Esophagus squamous epithelium (tissue), 5 donors: ENCODE measurements around the gene CSGALNACT2. TPM values are rescaled to one million over a fixed set of nuclear protein-coding genes. Genes with fewer than 3 reads are reported as not detected.

Source experiments
- DNase-seq: peaks from one replicate; lab custom pipeline; 2025; lab: John Stamatoyannopoulos, UW
- H3K27ac ChIP-seq, 4 donors: fragments of 200-600 bp; sonication (generic); one replicate each; pipeline ENCODE4 v1.5.1; 2016 to 2019; ENCODE audit warnings: mild to moderate bottlenecking in 1 of 4
- H3K27me3 ChIP-seq, 4 donors: fragments of 200-600 bp; sonication (generic); 1 replicate in 3 of 4; 2 replicates in 1 of 4; pipeline versions ENCODE4 v1.5.1 to v1.6.0; 2017 to 2021; ENCODE audit warnings: antibody characterized with exemption in 1 of 4
- H3K36me3 ChIP-seq, 3 donors: fragments of 200-600 bp; sonication (generic); one replicate each; pipeline ENCODE4 v1.5.1; 2016 to 2019
- H3K4me1 ChIP-seq, 3 donors: fragments of 200-600 bp; sonication (generic); one replicate each; pipeline ENCODE4 v1.5.1; 2017 to 2019
- H3K4me3 ChIP-seq, 4 donors: fragments of 200-600 bp; sonication (generic); 1 replicate in 3 of 4; 2 replicates in 1 of 4; pipeline ENCODE4 v1.5.1; 2016 to 2019; ENCODE audit warnings: mild to moderate bottlenecking in 2 of 4, moderate library complexity in 1 of 4
- H3K9me3 ChIP-seq, 3 donors: fragments of 200-600 bp; sonication (generic); one replicate each; pipeline ENCODE4 v1.5.1; 2016 to 2019
- CTCF ChIP-seq, 6 experiments: fragments of 450-650 bp in 4 of 6; fragments of 200-600 bp in 2 of 6; sonication (generic) in 2 of 6; IDR thresholded peaks; one replicate each; pipeline ENCODE4 v1.5.1; 2016 to 2019; ENCODE audit warnings: antibody characterized with exemption in 6 of 6, mild to moderate bottlenecking in 4 of 6, moderate library complexity in 4 of 6
- POLR2A ChIP-seq, 4 donors: fragments of 450-650 bp; IDR thresholded peaks; one replicate each; pipeline ENCODE4 v1.6.1; 2017; ENCODE audit warnings: antibody characterized with exemption in 4 of 4, mild to moderate bottlenecking in 4 of 4, moderate library complexity in 3 of 4
- WGBS, 2 donors: methylation state at CpG; one replicate each; pipeline ENCODE4 v1.1.5; 2018; 5-methylcytosine and 5-hydroxymethylcytosine counted together
- intact Hi-C: fragments of 100-400 bp; cut with DNase I; formaldehyde crosslinking; loops from one replicate; pipeline ENCODE4 v1.15.0; 2022
- total RNA-seq, 4 donors: library from RNA; depleted of rRNA; stranded (reverse); fragments of >200 nt; gene quantifications; one replicate each; pipeline ENCODE4 v1.1.0, GENCODE V29; 2016
- donor health status: DM: yes; HTN: yes; CAD: no.

Gene CSGALNACT2
- total RNA-seq, 4 donors from 2014 or later: 2.8 to 18.5 (median 6.8) TPM

GRCh38 chr10:43233601-43234430, 95.6 kb downstream of the CSGALNACT2 start:
- 75 to 88% methylated on average over 13 to 19 of the region's 19 CpGs for WGBS, 2 donors
- H3K4me3 ChIP-seq: no peak overlapping the region
- peaks cover 6 to 17% (median 12%) of the 10 kb centered on the region in 3 donors for H3K4me1 ChIP-seq
- H3K36me3 ChIP-seq: no peaks in the 10 kb centered on the region
- H3K27ac ChIP-seq: no peak overlapping the region
- peaks cover 0 to 51% (median 7%) of the 10 kb centered on the region in 4 donors for H3K27me3 ChIP-seq
- no peaks in the 10 kb centered on the region for H3K9me3 ChIP-seq
- no peak for TF ChIP-seq CTCF (IDR thresholded peaks at IDR 0.05)
- TF ChIP-seq POLR2A (IDR thresholded peaks at IDR 0.05): no peak
- DNase-seq: no peak
- intact Hi-C loops: no loop called here

- no peak for DNase-seq
- no peak overlapping the region for H3K27ac ChIP-seq
- WGBS, 2 donors: 88% methylated on average over 5 of the region's 9 CpGs; no CpG with 5 or more reads in 1 of the 2 donors
- no peaks in the 10 kb centered on the region for H3K36me3 ChIP-seq
- H3K27me3 ChIP-seq: peaks cover 0 to 47% (median 5%) of the 10 kb centered on the region in 4 donors
- no peak overlapping the region for H3K4me3 ChIP-seq
- intact Hi-C loops: no loop called here
- H3K4me1 ChIP-seq: peaks cover 0 to 10% (median 5%) of the 10 kb centered on the region in 3 donors
- H3K9me3 ChIP-seq: no peaks in the 10 kb centered on the region
- TF ChIP-seq POLR2A (IDR thresholded peaks at IDR 0.05): no peak
Measured at GRCh38 chr10:43234471-43235041, 96.3 kb downstream of the CSGALNACT2 start.

Other genes with a start within 250 kb of the CSGALNACT2 start
- under 1 TPM; 0.04 to 0.19 (median 0.11) TPM for gene RET, start 61.4 kb upstream of the CSGALNACT2 start, total RNA-seq
- 1 to 10 TPM in 3 of 4 donors, under 1 TPM in 1; 0.83 to 3.1 (median 2.7) TPM for gene RASGEF1A, start 128.6 kb downstream of the CSGALNACT2 start, total RNA-seq
- not detected for gene FXYD4, start 233.2 kb downstream of the CSGALNACT2 start, total RNA-seq